Endothelial cell (in vitro differentiated cells): Measurements from ENCODE around the gene CKM. TPM values are rescaled to one million over a fixed set of nuclear protein-coding genes. Genes with fewer than 3 reads are reported as not detected.

ENCODE experiments used
- DNase-seq: peaks from one replicate; pipeline ENCODE4 v3.0.0; 2021; ENCODE audit warnings: low spot score
- H3K27ac Mint-ChIP-seq: one replicate; pipeline ENCODE4 v1.8.0; 2021; ENCODE audit warnings: mixed read lengths, inconsistent platforms; ENCODE audit not compliant: unreplicated experiment
- H3K27me3 Mint-ChIP-seq: one replicate; pipeline ENCODE4 v1.8.0; 2021; ENCODE audit warnings: mild to moderate bottlenecking, moderate library complexity, mixed read lengths, inconsistent platforms; ENCODE audit not compliant: unreplicated experiment
- H3K36me3 Mint-ChIP-seq: one replicate; pipeline ENCODE4 v1.8.0; 2021; ENCODE audit warnings: mild to moderate bottlenecking, low read depth, mixed read lengths, inconsistent platforms; ENCODE audit not compliant: unreplicated experiment
- H3K4me1 Mint-ChIP-seq: one replicate; pipeline ENCODE4 v1.8.0; 2021; ENCODE audit warnings: mild to moderate bottlenecking, mixed read lengths, inconsistent platforms; ENCODE audit not compliant: unreplicated experiment
- H3K4me3 Mint-ChIP-seq: one replicate; pipeline ENCODE4 v1.8.0; 2021; ENCODE audit warnings: mild to moderate bottlenecking, mixed read lengths, inconsistent platforms; ENCODE audit not compliant: unreplicated experiment
- H3K9me3 Mint-ChIP-seq: one replicate; pipeline ENCODE4 v1.8.0; 2021; ENCODE audit warnings: mixed read lengths, inconsistent platforms; ENCODE audit not compliant: unreplicated experiment
- total RNA-seq: library from RNA; stranded (reverse); fragmentation: NEBNext Ultra II Directional; extraction: Animal tissue kit (Norgen Biotek cat#: 25700); gene quantifications from one replicate; pipeline ENCODE4 v1.2.1, GENCODE V29; 2021; ENCODE audit not compliant: unreplicated experiment
- TF ChIP-seq, protein P1 (sequence below): fragments of 200-600 bp; sonication (generic); IDR thresholded peaks from one replicate; pipeline ENCODE4 v1.5.0; 2021; ENCODE audit warnings: antibody characterized with exemption; ENCODE audit not compliant: unreplicated experiment

Gene CKM
- total RNA-seq, 1 donor from 2014 or later: not detected

DNA sequence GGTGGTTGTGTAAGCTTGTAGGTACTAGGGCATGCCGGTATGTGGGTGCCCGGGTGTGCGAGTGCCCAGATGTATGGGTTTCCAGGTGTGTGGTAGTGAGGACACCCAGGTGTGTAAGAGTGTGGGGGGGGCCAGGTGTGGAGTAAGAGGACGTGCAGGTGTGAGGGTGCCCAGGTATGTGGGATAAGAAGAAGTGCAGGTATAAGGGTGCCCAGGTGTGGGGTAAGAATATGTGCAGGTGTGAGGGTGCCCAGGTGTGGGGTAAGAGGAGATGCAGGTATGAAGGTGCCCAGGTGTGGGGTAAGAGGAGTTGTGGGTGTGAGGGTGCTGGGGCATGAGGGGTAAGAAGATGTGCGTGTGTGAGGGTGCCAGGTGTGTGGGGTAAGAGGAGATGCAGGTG is 57.3 kb downstream of the CKM start:
- peaks cover 4% of the 10 kb centered on the region for H3K4me1 Mint-ChIP-seq
- peaks cover 37% of the 10 kb centered on the region for H3K36me3 Mint-ChIP-seq
- peaks cover 7% of the 10 kb centered on the region for H3K27me3 Mint-ChIP-seq
- TF ChIP-seq, protein P1, sequence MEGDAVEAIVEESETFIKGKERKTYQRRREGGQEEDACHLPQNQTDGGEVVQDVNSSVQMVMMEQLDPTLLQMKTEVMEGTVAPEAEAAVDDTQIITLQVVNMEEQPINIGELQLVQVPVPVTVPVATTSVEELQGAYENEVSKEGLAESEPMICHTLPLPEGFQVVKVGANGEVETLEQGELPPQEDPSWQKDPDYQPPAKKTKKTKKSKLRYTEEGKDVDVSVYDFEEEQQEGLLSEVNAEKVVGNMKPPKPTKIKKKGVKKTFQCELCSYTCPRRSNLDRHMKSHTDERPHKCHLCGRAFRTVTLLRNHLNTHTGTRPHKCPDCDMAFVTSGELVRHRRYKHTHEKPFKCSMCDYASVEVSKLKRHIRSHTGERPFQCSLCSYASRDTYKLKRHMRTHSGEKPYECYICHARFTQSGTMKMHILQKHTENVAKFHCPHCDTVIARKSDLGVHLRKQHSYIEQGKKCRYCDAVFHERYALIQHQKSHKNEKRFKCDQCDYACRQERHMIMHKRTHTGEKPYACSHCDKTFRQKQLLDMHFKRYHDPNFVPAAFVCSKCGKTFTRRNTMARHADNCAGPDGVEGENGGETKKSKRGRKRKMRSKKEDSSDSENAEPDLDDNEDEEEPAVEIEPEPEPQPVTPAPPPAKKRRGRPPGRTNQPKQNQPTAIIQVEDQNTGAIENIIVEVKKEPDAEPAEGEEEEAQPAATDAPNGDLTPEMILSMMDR: no peak
- H3K27ac Mint-ChIP-seq: peak overlapping the region; percentile 58
- H3K4me3 Mint-ChIP-seq: peak overlapping the region; percentile 60
- H3K9me3 Mint-ChIP-seq: no peaks in the 10 kb centered on the region
- no peak for DNase-seq

DNA sequence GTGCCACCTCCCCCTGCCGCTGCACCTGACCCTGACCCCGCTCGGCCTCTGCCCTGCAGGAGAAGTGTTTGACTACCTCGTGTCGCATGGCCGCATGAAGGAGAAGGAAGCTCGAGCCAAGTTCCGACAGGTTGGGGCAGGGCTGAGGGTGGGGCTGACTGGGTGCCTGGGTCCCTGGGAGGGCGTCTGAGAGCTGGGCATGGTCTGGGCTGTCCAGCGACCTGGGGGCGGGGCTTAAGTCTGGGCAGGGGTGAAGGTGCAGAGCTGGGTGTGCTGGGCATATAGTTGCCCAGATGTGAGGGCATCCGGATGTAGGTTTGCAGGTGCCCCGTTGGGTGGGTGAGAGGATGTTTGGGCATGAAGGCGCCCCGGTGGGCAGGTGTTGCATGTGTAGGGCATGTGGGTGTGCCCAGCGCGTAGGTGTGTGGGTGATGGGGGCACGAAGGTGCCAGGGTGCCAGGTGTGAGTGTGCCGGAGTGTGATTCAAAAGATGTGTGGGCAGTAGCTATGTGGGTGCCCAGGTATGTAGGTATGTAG is 57.8 kb downstream of the CKM start:
- Mint-ChIP-seq H3K4me3 (peak overlapping the region; percentile 60), H3K9me3 (no peaks in the 10 kb centered on the region), H3K4me1 (peaks cover 4% of the 10 kb centered on the region), H3K27ac (no peak overlapping the region), H3K36me3 (peaks cover 34% of the 10 kb centered on the region), H3K27me3 (peaks cover 7% of the 10 kb centered on the region)
- DNase-seq: no peak
- TF ChIP-seq, protein P1: no peak

DNA sequence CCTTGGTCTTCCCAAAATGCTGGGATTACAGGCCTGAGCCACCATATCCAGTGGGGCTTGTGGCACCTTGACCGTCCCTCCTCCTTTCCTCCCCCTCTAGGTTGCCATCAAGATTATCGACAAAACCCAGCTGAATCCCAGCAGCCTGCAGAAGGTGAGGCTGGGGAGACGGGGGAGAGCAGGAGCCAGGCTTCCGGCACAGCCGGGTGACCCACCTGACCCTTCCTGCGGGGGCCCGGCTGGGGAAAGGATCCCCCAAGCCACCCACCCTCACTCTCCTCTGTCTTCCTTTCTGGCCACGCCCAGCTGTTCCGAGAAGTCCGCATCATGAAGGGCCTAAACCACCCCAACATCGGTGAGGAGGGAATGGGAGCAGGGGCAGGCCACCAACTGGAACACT is 59.7 kb downstream of the CKM start:
- H3K27me3 Mint-ChIP-seq: peaks cover 7% of the 10 kb centered on the region
- H3K4me3 Mint-ChIP-seq: no peak overlapping the region
- peaks cover 4% of the 10 kb centered on the region for H3K4me1 Mint-ChIP-seq
- peaks cover 33% of the 10 kb centered on the region for H3K36me3 Mint-ChIP-seq
- no peak overlapping the region for H3K27ac Mint-ChIP-seq
- no peak for DNase-seq
- TF ChIP-seq, protein P1: no peak
- H3K9me3 Mint-ChIP-seq: no peaks in the 10 kb centered on the region

DNA sequence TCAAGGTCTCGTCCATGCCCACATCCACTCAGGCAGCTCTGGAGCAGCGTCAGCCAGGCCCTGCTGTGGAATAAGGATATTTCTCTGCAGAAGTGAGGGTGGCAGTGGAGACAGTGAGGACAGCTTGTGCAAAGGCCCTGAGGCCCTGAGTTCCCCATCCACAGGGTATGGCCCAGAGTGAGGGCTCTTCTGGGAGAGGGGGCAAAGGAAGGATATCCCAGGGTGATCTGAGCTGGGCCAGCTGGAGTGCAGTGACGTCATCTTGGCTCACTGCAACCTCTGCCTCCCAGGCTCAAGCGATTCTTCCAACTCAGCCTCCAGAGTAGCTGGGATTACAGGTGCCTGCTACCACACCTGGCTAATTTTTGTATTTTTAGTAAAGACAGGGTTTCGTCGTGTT is 60.1 kb downstream of the CKM start:
- H3K4me1 Mint-ChIP-seq: peaks cover 4% of the 10 kb centered on the region
- peaks cover 33% of the 10 kb centered on the region for H3K36me3 Mint-ChIP-seq
- no peak for DNase-seq
- TF ChIP-seq, protein P1: no peak
- peaks cover 7% of the 10 kb centered on the region for H3K27me3 Mint-ChIP-seq
- no peak overlapping the region for H3K4me3 Mint-ChIP-seq
- H3K27ac Mint-ChIP-seq: no peak overlapping the region
- H3K9me3 Mint-ChIP-seq: no peaks in the 10 kb centered on the region

DNA sequence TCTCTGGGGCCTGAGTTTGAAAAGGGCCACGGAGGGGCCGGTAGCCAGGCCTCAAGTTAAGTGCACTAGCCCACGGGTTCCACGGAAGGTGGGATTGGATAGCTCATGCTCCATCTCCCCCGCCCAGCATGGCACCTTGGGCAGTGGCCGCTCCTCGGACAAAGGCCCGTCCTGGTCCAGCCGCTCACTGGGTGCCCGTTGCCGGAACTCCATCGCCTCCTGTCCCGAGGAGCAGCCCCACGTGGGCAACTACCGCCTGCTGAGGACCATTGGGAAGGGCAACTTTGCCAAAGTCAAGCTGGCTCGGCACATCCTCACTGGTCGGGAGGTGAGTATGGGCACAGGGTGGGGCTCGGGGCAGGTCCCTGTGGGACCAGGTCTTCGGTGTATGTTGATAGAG is 63.8 kb downstream of the CKM start:
- peaks cover 22% of the 10 kb centered on the region for H3K36me3 Mint-ChIP-seq
- peaks cover 3% of the 10 kb centered on the region for H3K4me1 Mint-ChIP-seq
- no peak overlapping the region for H3K4me3 Mint-ChIP-seq
- H3K27me3 Mint-ChIP-seq: peaks cover 1% of the 10 kb centered on the region
- no peaks in the 10 kb centered on the region for H3K9me3 Mint-ChIP-seq
- TF ChIP-seq, protein P1: no peak
- DNase-seq: no peak
- H3K27ac Mint-ChIP-seq: no peak overlapping the region
